ENCODE measurements around the gene LRRC8B.

LRRC8B gene

DNA sequence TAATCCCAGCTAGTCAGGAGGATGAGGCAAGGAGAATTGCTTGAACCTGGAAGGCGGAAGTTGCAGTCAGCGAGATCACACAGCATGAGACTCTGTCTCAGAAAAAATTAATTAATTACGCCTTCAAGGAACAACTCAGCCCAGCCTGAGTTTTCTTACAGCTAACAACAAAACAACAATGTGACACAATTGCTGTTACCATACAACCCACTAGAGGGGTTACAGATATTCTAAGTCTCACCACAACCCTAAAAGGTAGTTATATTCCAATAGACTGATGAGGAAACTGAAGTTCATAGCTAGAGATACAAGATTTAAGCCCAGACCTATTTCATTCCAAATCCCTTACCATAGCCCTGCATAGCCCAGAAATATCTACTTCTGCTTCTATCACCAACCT is 105.4 kb downstream of the LRRC8B start:
- TF ChIP-seq, protein P1, sequence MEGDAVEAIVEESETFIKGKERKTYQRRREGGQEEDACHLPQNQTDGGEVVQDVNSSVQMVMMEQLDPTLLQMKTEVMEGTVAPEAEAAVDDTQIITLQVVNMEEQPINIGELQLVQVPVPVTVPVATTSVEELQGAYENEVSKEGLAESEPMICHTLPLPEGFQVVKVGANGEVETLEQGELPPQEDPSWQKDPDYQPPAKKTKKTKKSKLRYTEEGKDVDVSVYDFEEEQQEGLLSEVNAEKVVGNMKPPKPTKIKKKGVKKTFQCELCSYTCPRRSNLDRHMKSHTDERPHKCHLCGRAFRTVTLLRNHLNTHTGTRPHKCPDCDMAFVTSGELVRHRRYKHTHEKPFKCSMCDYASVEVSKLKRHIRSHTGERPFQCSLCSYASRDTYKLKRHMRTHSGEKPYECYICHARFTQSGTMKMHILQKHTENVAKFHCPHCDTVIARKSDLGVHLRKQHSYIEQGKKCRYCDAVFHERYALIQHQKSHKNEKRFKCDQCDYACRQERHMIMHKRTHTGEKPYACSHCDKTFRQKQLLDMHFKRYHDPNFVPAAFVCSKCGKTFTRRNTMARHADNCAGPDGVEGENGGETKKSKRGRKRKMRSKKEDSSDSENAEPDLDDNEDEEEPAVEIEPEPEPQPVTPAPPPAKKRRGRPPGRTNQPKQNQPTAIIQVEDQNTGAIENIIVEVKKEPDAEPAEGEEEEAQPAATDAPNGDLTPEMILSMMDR (IDR thresholded peaks at IDR 0.05; ENCODE audit: low read depth, low read length, missing control alignments), result no peak
- DNase-seq, result no peak
- H3K27ac ChIP-seq, result no peak overlapping the region
- in situ Hi-C loops (cut with HindIII; ENCODE audit: low pct_ligation_motif_present, low sequenced_read_pairs), result no loop called here
- no peaks in the 10 kb centered on the region for H3K27me3 ChIP-seq (replicated peaks)
- no peaks in the 10 kb centered on the region for H3K36me3 ChIP-seq (replicated peaks)
- H3K4me3 ChIP-seq (ENCODE audit: low read depth, low read length), result no peak overlapping the region

DNA sequence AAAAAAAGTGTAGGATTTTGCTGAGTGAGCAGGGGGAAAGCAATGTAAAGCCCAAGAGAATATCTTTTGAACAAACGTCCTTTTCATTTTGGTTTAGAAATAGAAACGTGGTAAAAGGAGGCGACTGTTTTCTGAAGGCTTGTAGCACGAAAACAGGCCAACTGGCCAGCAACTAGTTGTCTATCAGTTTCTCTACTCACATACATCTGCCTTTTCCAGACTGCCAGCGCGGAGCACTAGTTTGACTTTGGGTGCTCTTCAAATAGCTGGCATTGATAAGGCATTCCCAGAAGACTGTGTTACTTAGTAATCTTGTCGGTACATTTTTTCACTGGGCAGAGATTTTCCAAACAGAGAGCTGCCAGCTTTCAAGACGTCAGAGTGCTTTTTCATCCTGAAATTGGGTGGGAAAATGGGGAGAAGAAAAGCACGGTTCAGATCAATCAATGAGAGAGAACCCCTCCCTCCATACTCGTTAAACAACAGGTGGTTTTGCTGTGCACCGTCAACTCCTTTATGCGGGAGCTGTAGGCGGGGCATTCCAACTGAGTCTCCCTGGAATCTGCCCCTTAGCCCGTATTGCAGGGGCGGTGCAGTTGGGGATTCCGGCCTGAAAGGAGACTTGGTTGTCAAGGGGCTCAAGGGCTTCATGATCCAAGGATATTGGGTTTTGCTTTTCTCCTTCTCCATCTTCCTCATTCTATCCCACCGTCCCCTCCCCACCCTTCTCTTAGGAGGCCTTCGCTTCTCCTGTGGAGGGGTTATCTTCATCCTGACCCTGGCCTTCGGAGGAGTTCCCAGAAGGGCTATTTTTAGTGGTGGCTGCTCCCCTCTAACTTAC is 107.4 kb downstream of the LRRC8B start:
- Histone ChIP-seq H3K27ac (no peak overlapping the region), H3K27me3 (replicated peaks) (no peaks in the 10 kb centered on the region), H3K4me3 (ENCODE audit: low read depth, low read length) (peak overlapping the region; percentile 89), H3K36me3 (replicated peaks) (no peaks in the 10 kb centered on the region)
- TF ChIP-seq, protein P1 (IDR thresholded peaks at IDR 0.05; ENCODE audit: low read depth, low read length, missing control alignments), result no peak
- no peak for DNase-seq
- in situ Hi-C loops (cut with HindIII; ENCODE audit: low pct_ligation_motif_present, low sequenced_read_pairs), result no loop called here

DNA sequence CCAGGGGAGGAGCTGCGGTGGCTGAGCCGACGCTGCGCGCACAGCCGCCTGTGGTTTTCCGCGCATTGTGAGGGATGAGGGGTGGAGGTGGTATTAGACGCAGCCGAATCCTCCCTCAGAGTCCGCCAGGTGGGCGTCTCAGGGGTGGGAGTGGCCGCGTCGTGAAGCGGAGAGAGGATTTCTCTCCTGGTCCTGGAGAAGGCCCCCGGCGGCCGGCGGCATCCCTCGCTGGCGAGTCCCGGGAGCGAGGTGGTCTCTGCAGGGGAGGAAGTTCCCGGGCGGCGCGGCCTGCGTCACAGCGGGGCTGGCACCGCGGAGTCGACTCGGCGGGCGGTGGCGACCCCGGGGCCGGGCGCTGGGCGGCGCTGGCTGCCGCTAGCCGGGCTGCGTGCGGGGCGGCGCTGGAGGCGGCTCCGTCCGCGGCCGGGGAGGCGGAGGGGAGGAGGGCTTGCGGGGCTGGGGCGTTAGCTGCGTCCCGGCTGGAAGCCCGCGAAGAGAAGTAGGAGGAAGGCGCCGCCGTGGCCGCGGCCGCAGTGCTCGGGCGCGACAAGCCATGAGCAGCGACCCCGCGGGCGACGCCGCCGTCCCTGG is 108.1 kb downstream of the LRRC8B start, which contains the start of gene LRRC8C:
Gene LRRC8C, plus strand, starts transcription at position 464 of the 591 bp plus-strand sequence. CDS start 53,354 bp downstream, outside the sequence.
- TF ChIP-seq, protein P1 (IDR thresholded peaks at IDR 0.05; ENCODE audit: low read depth, low read length, missing control alignments), result no peak
- Histone ChIP-seq H3K27ac (peak within 1 kb of the TSS; percentile 34), H3K27me3 (replicated peaks) (no peaks in the 10 kb centered on the region), H3K4me3 (ENCODE audit: low read depth, low read length) (peak within 1 kb of the TSS; percentile 89), H3K36me3 (replicated peaks) (no peaks in the 10 kb centered on the region)
- in situ Hi-C loops (cut with HindIII; ENCODE audit: low pct_ligation_motif_present, low sequenced_read_pairs), result no loop called here
- DNase-seq, result peak; percentile 32

DNA sequence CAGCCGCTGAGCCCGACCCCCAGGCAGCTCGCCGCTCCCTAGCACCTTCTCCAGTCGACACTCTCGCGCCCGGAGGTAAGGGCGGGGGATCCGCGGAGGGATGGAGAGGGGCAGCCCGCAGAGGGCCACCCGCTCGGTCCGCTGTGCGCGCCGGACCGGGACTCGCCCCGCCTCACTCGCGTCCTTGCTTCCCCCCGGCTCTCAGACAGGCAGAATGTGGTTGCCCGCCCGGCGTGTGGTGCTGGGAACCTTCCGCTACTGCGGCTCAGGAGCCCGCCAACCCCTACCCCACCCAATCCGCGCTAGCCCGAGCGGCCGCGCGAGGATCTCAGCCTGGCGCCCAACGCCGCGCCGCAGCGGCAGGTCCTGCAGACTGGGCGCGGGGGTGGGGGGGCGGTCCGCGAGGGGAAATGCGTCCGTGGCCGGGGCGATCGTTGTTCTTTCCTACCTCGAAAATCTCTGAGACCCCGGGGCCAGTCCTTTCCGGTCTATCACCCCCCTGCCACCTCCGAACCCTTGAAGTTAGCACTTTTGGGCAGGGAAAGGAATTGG is 108.7 kb downstream of the LRRC8B start:
- in situ Hi-C loops (cut with HindIII; ENCODE audit: low pct_ligation_motif_present, low sequenced_read_pairs), result no loop called here

DNA sequence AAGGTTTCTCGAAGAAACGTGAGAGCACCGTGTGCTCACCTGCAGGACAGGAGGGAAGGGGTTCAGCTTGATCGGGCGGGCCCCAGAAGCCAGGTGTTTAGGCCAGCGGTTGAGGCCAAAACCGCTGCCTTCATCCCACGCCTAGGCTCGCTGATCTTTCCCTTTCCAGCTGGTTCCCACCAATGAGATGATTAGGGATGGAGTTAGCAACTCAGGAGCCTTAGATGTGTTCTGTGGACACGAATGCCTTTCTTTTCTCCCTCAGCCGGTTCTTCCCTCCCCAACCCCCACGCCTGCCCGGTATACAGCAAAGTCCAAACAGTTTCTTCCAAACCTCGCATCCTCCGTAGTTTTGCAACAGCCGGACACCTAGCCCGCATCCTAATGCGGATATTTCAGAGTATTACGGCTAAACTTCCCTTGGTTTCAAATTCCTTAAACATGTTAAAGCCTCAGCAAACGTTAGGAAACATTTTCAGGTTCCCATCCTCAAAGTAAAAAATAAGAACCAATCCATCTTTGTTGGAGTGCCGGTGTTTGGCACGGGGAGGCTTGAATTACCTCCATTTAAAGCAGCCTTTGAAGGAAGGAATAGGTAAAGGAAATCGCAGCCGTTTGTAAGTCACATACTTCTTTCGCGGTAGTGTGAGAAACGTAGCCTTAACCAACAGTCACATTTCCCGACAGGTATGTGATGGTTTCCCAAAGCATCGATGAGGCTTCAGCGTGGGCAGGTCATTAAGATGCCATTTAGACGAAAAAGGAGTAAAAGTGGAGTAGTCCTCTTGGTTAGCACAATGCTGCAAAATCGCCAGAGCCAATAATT is 109.4 kb downstream of the LRRC8B start:
- H3K36me3 ChIP-seq (replicated peaks), result no peaks in the 10 kb centered on the region
- no peak for DNase-seq
- in situ Hi-C loops (cut with HindIII; ENCODE audit: low pct_ligation_motif_present, low sequenced_read_pairs), result no loop called here
- H3K27ac ChIP-seq, result peak overlapping the region; percentile 5
- H3K27me3 ChIP-seq (replicated peaks), result no peaks in the 10 kb centered on the region
- TF ChIP-seq, protein P1 (IDR thresholded peaks at IDR 0.05; ENCODE audit: low read depth, low read length, missing control alignments), result no peak
- H3K4me3 ChIP-seq (ENCODE audit: low read depth, low read length), result peak overlapping the region; percentile 89

More for the DNA sequence above, 108.7 kb downstream of the LRRC8B start:
- peak; percentile 22 for DNase-seq
- H3K4me3 ChIP-seq (ENCODE audit: low read depth, low read length), result peak overlapping the region; percentile 89
- peak overlapping the region; percentile 5 for H3K27ac ChIP-seq
- no peaks in the 10 kb centered on the region for H3K27me3 ChIP-seq (replicated peaks)
- TF ChIP-seq, protein P1 (IDR thresholded peaks at IDR 0.05; ENCODE audit: low read depth, low read length, missing control alignments), result no peak
- no peaks in the 10 kb centered on the region for H3K36me3 ChIP-seq (replicated peaks)
